Fibroblast of peridontal ligament (primary cell): ENCODE data around the gene NTF3.

Source experiments
- DNase-seq: peaks from one replicate; pipeline ENCODE4 v3.0.0-alpha.2; 2010; ENCODE audit errors: extremely low read depth

The NTF3 gene

GRCh38 chr12:5432011-5432400 lies at the start of gene NTF3:
Gene NTF3, plus strand, starts transcription at chr12:5432108. Its CDS starts 217 bp downstream, at chr12:5432325.
- DNase-seq: peak; percentile 16

- no peak for DNase-seq
Observed at GRCh38 chr12:5384015-5384414, 47.9 kb upstream of the NTF3 start.

GRCh38 chr12:5388581-5389535 lies 43.0 kb upstream of the NTF3 start:
- DNase-seq: no peak

- DNase-seq: no peak
Observed at GRCh38 chr12:5390174-5390799, 41.6 kb upstream of the NTF3 start.

- DNase-seq: no peak
Observed at GRCh38 chr12:5391653-5392052, 40.3 kb upstream of the NTF3 start.

- DNase-seq: no peak
Observed at GRCh38 chr12:5392961-5393360, 38.9 kb upstream of the NTF3 start.

GRCh38 chr12:5395443-5396271 lies 36.3 kb upstream of the NTF3 start:
- DNase-seq: no peak

GRCh38 chr12:5396541-5396940 lies 35.4 kb upstream of the NTF3 start:
- DNase-seq: no peak

GRCh38 chr12:5399266-5399665 lies 32.6 kb upstream of the NTF3 start:
- DNase-seq: no peak

GRCh38 chr12:5402009-5402935 lies 29.6 kb upstream of the NTF3 start:
- no peak for DNase-seq

- no peak for DNase-seq
Observed at GRCh38 chr12:5403411-5403810, 28.5 kb upstream of the NTF3 start.

GRCh38 chr12:5407034-5407856 lies 24.7 kb upstream of the NTF3 start:
- DNase-seq: no peak

GRCh38 chr12:5409619-5410018 lies 22.3 kb upstream of the NTF3 start:
- DNase-seq: no peak

GRCh38 chr12:5416571-5416970 lies 15.3 kb upstream of the NTF3 start:
- DNase-seq: no peak

GRCh38 chr12:5417500-5417899 lies 14.4 kb upstream of the NTF3 start:
- DNase-seq: no peak

GRCh38 chr12:5428332-5429221 lies 3.3 kb upstream of the NTF3 start:
- DNase-seq: peak; percentile 46

GRCh38 chr12:5429741-5430557 lies 2.0 kb upstream of the NTF3 start:
- DNase-seq: no peak
